AG04449 (cell line): ENCODE results near the gene NSFL1C.

Experiments used
- CTCF ChIA-PET: fragments of 350-600 bp; formaldehyde crosslinking; extraction: SDS; loops from one replicate; lab custom pipeline; 2021; ENCODE audit warnings: antibody characterized with exemption; lab: Yijun Ruan, JAX
- POLR2A ChIA-PET: fragments of 400-600, 350-600 bp; formaldehyde crosslinking; extraction: SDS; loops from one replicate; lab custom pipeline; 2020; ENCODE audit warnings: antibody characterized with exemption, inconsistent platforms; lab: Yijun Ruan, JAX
- DNase-seq: peaks from one replicate; pipeline ENCODE4 v3.0.0-alpha.2; 2010; ENCODE audit warnings: low read depth, low spot score
- H3K4me3 ChIP-seq: 2 replicates; pipeline ENCODE4 v1.5.1; 2011; ENCODE audit warnings: low read depth, mild to moderate bottlenecking, control low read depth, low read length
- TF ChIP-seq, protein P1 (sequence below): IDR thresholded peaks from one replicate; pipeline ENCODE4 v1.5.1; 2011; ENCODE audit warnings: mild to moderate bottlenecking, moderate library complexity, low read length, control low read depth, inconsistent platforms; ENCODE audit not compliant: insufficient read depth; ENCODE audit errors: missing control alignments

Gene NSFL1C

DNA sequence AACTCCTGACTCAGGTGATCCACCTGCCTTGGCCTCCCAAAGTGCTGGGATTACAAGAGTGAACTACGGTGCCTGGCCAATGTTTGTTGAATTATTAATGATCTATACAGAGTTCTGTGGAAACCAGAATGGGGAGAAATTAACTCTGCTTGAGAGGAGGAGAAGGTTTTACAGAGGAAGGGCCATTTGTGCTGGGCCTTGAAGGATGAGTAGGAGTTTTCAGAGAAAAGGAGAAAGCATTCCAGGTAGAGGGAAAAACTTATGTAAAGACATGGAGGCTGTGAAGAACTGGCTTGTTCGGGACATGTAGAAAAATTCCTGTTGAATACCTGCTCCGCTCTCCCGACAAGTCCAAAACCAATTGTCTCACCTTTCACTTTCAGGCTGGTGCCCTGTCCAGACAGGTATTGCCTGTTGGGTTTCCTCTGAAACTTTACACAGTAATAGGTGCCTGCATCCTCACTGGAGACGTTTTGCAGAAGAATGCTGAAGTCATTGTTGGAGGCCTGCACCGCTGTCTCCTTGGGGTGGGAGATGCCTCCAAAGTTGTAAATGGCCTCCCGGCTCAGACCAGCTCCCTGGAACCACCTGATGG, 11.3 kb upstream of the NSFL1C start:
- ChIA-PET POLR2A (no interaction called here), CTCF (interaction anchor here (1.5 to 3.3 kb wide), 5 partner anchors 10 to 26 kb away, joined by 3 to 22 read pairs (median 4); partner anchors contain the start of gene NSFL1C)
- H3K4me3 ChIP-seq: no peak overlapping the region
- TF ChIP-seq, protein P1, sequence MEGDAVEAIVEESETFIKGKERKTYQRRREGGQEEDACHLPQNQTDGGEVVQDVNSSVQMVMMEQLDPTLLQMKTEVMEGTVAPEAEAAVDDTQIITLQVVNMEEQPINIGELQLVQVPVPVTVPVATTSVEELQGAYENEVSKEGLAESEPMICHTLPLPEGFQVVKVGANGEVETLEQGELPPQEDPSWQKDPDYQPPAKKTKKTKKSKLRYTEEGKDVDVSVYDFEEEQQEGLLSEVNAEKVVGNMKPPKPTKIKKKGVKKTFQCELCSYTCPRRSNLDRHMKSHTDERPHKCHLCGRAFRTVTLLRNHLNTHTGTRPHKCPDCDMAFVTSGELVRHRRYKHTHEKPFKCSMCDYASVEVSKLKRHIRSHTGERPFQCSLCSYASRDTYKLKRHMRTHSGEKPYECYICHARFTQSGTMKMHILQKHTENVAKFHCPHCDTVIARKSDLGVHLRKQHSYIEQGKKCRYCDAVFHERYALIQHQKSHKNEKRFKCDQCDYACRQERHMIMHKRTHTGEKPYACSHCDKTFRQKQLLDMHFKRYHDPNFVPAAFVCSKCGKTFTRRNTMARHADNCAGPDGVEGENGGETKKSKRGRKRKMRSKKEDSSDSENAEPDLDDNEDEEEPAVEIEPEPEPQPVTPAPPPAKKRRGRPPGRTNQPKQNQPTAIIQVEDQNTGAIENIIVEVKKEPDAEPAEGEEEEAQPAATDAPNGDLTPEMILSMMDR: no peak
- no peak for DNase-seq

DNA sequence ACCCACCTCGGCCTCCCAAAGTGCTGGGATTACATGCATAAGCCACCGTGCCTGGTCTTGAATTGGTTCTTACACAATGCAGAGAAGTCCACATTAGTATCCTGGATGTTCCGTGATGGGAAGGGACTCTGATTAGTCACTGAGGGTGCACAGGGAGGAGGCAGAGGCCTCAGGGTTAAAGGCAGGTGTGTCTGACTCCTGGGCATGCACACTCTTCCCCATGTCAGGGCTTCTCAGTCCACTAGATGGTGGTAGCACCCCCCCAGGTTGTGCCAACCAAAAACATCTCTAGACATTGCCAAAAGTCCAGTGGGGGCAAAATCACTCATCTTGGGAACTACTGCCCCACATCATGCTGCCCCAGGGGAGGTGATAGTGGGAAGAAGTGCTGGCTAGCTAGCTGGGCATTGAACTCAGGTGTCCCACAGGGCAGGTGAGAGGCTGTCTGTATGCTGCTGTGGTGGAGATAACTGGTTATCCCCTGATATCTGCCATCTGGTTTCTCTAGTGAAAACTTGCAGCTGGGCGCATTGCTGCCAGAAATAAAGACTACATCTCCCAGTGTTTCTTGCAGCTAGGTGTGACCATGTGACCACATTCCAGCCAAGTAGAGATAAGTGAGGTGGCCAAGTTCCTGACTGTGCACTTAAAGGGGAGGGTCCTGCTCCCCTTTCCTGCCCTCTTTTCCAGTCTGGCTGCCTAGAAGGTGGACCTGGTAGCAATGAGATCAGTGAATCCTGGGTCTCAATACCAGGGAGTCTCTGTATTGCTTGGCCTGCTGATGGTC, 8.4 kb upstream of the NSFL1C start:
- TF ChIP-seq, protein P1: no peak
- H3K4me3 ChIP-seq: no peak overlapping the region
- POLR2A ChIA-PET: no interaction called here
- no peak for DNase-seq
- CTCF ChIA-PET: interaction anchor here (1.5 kb wide), 1 partner anchor 29 kb away, joined by 5 read pairs; no protein-coding TSS in a partner anchor

DNA sequence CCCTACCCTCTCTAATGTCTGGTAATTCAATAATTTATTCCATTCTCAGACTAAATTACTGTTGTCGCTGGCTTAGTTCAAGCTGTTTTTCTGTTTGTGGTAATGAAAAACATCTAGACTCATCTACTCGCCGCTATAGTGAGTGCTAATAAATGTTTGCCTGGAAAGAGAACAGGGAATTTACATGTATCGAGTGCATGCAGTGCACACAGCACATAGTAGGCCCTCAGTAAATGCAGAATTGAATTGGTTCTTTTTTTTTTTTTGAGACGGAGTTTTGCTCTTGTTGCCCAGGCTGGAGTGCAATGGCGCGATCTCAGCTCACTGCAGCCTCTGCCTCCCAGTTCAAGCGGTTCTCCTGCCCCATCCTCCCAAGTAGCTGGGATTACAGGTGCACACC, 7.7 kb upstream of the NSFL1C start:
- ChIA-PET CTCF (interaction anchor here (1.5 to 2.1 kb wide), 2 partner anchors 29 kb away, joined by 5 to 16 read pairs; no protein-coding TSS in a partner anchor), POLR2A (no interaction called here)
- H3K4me3 ChIP-seq: no peak overlapping the region
- TF ChIP-seq, protein P1: no peak
- no peak for DNase-seq

DNA sequence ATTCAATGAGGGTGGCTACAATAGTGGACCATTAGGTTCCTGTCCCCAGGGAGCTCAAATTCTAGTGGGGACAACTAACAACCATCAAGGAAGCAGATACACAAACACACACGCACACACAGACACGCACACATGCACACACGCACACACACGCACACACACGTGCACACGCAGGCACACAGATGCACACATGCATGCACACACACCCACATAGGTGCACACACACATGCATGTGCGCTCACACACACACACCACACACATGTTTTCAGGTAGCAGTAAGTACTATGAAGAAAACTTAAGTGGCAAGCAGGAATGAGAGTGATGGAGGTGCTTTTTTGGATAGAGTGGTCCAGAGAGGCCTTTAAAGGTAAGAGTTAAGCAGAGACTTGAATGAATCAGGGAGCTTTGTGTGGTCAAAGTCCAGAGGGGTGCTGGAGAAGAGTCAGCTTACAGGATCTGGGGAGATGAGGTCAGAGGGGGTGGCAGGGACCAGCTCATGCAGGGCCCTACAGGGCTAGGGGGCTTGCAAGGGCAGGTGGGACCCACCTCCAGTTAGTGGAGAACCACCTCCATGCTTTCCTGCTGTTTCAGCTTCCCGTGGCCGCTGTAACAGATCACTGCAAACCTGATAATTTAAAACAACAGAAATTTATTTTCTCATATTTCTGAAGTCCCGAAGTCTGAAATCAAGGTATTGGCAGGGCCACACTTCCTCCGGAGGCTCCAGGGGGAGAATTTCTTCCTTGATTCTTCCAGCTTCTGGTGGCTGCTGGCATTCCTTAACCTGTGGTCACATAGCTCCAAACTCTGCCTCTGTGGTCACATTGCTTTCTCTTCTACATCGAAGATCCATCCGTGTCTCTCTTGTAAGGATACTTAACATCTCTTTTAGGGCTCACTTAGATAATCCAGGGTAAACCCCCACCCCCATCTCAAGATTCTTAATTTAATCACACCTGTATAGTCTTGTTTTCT, 6.9 kb upstream of the NSFL1C start:
- TF ChIP-seq, protein P1: no peak
- DNase-seq: no peak
- CTCF ChIA-PET: interaction anchor here (2.1 kb wide), 1 partner anchor 30 kb away, joined by 16 read pairs; no protein-coding TSS in a partner anchor
- no peak overlapping the region for H3K4me3 ChIP-seq
- POLR2A ChIA-PET: no interaction called here

DNA sequence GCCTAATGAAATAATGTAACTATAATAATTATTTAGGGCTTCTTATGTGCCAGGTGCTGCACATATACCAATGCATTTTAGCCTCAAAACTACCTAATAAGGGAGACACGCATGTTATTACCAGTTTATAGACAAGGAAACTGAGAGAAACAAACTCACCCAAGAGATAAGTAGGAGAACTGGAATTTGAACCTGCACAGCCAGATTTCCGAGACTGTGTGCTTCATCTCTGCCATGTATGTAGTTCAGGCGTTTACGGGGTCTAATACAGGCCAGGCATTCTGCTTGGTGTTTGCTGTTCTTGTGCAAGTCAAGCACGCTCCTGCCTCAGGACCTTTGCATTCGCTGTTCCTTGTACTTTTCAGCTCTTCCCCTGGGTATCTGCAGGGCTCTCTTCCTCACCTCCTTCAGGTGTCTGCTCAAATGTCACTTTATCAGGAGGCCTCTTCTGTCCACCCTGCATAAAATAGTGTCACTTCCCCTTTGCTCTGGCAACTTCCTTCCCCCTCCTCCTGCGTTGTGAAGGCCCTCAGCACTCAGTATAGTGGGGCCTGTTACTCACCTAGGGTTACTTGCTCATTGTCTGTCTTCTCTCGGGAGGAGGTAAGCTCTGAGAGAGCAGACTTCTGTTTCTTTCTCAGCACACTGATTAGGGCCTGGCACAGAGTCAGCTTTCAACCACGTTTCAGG, 6.1 kb upstream of the NSFL1C start:
- H3K4me3 ChIP-seq: no peak overlapping the region
- POLR2A ChIA-PET: no interaction called here
- TF ChIP-seq, protein P1: no peak
- DNase-seq: no peak
- CTCF ChIA-PET: interaction anchor here (2.1 kb wide), 1 partner anchor 30 kb away, joined by 16 read pairs; no protein-coding TSS in a partner anchor
